HepG2 (cell line): ENCODE data around the gene E2F3. TPM values are rescaled to one million over a fixed set of nuclear protein-coding genes. Genes with fewer than 3 reads are reported as not detected.

ENCODE experiments used
- AKAP8 ChIP-seq: sonication (generic); formaldehyde crosslinking; IDR thresholded peaks from 2 replicates; pipeline ENCODE4 v1.5.1; 2020; ENCODE audit warnings: mild to moderate bottlenecking, missing genetic modification reagents
- BCL6 ChIP-seq: IDR thresholded peaks from 2 replicates; pipeline ENCODE4 v1.6.1; 2016; ENCODE audit warnings: missing genetic modification reagents, missing compliant biosample characterization
- GABPB1 ChIP-seq: IDR thresholded peaks from 2 replicates; pipeline ENCODE4 v1.6.1; 2016; ENCODE audit warnings: mild to moderate bottlenecking, missing genetic modification reagents, moderate library complexity, missing compliant biosample characterization
- HDAC6 ChIP-seq: fragments of 200-600 bp; sonication (generic); IDR thresholded peaks from 2 replicates; pipeline ENCODE4 v1.7.0; 2017; ENCODE audit warnings: mild to moderate bottlenecking, antibody characterized with exemption, low read length, low read depth
- HOMEZ ChIP-seq: IDR thresholded peaks from 2 replicates; pipeline ENCODE4 v1.6.1; 2016; ENCODE audit warnings: low read depth
- IRF2 ChIP-seq: IDR thresholded peaks from 2 replicates; pipeline ENCODE4 v1.6.1; 2018; ENCODE audit warnings: missing genetic modification reagents, missing compliant biosample characterization
- POLR2AphosphoS2 ChIP-seq: IDR thresholded peaks from 2 replicates; pipeline ENCODE4 v1.6.1; 2011; ENCODE audit warnings: low read depth, low read length, improper control_type of control experiment
- SALL2 ChIP-seq: sonication (generic); formaldehyde crosslinking; IDR thresholded peaks from 2 replicates; pipeline ENCODE4 v1.8.1; 2023; ENCODE audit warnings: mild to moderate bottlenecking, missing genetic modification reagents, inconsistent platforms
- SIN3B ChIP-seq: fragments of 150-350 bp; IDR thresholded peaks from 2 replicates; pipeline ENCODE4 v1.6.1; 2014; ENCODE audit warnings: low read length
- TBP ChIP-seq: sonication (generic); formaldehyde crosslinking; IDR thresholded peaks from 2 replicates; pipeline ENCODE4 v1.5.0; 2020; ENCODE audit warnings: missing genetic modification reagents
- ZBTB21 ChIP-seq: sonication (generic); formaldehyde crosslinking; IDR thresholded peaks from 2 replicates; pipeline ENCODE4 v1.4.0; 2020; ENCODE audit warnings: missing genetic modification reagents
- ZFP91 ChIP-seq: sonication (generic); formaldehyde crosslinking; IDR thresholded peaks from 2 replicates; pipeline ENCODE4 v1.9.0; 2022; ENCODE audit warnings: missing genetic modification reagents, mild to moderate bottlenecking, borderline replicate concordance
- ZNF547 ChIP-seq: sonication (generic); formaldehyde crosslinking; IDR thresholded peaks from 2 replicates; pipeline ENCODE4 v1.5.1; 2020; ENCODE audit warnings: mild to moderate bottlenecking, missing genetic modification reagents
- ZNF563 ChIP-seq: sonication (generic); formaldehyde crosslinking; IDR thresholded peaks from 2 replicates; pipeline ENCODE4 v1.8.0; 2022; ENCODE audit warnings: mild to moderate bottlenecking, moderate library complexity, missing genetic modification reagents
- ZNF772 ChIP-seq: sonication (generic); formaldehyde crosslinking; IDR thresholded peaks from 2 replicates; pipeline ENCODE4 v1.5.0; 2020; ENCODE audit warnings: mild to moderate bottlenecking, missing genetic modification reagents
- ZNF891 ChIP-seq: sonication (generic); formaldehyde crosslinking; IDR thresholded peaks from 2 replicates; pipeline ENCODE4 v1.5.0; 2020; ENCODE audit warnings: mild to moderate bottlenecking, missing genetic modification reagents
- polyA plus RNA-seq, 8 experiments: library from polyadenylated mRNA; depleted of rRNA in 3 of 8; stranded (reverse) in 7 of 8; unstranded in 1 of 8; fragments of >200 nt; fragmentation: Illumina TruSeq in 4 of 8; extraction: Trizol in 4 of 8; gene quantifications; 2 replicates each; pipeline versions ENCODE4 v1.2.1 to v1.2.3, GENCODE V29; 2011 to 2016; ENCODE audit warnings: low read depth in 4 of 8, missing spikeins in 1 of 8, mixed read lengths in 1 of 8; ENCODE audit not compliant: insufficient read depth in 1 of 8
- total RNA-seq, 5 experiments: library from RNA; depleted of rRNA; stranded (reverse); fragments of >200 nt; fragmentation: Illumina TruSeq; extraction: Trizol; gene quantifications; 2 replicates each; pipeline ENCODE4 v1.2.3, GENCODE V29; 2016; ENCODE audit warnings: low read depth in 1 of 5
- TF ChIP-seq, protein P1 (sequence below): sonication (generic); formaldehyde crosslinking; IDR thresholded peaks from 2 replicates; pipeline ENCODE4 v1.4.0; 2020; ENCODE audit warnings: missing genetic modification reagents
- TF ChIP-seq, protein P2 (sequence below): IDR thresholded peaks from 2 replicates; pipeline ENCODE4 v1.6.1; 2016; ENCODE audit warnings: missing compliant biosample characterization, missing genetic modification reagents, borderline replicate concordance
- TF ChIP-seq, protein P3 (sequence below): sonication (generic); formaldehyde crosslinking; IDR thresholded peaks from 2 replicates; pipeline ENCODE4 v1.8.1; 2023; ENCODE audit warnings: mild to moderate bottlenecking, moderate library complexity, missing genetic modification reagents

E2F3 gene
- total and polyA plus RNA-seq, 2 of the 13 experiments (the other 11 are each of a cell fraction or from before 2014, with no cell fraction given) = 8.5 to 12.7 TPM

- TF ChIP-seq, protein P1, sequence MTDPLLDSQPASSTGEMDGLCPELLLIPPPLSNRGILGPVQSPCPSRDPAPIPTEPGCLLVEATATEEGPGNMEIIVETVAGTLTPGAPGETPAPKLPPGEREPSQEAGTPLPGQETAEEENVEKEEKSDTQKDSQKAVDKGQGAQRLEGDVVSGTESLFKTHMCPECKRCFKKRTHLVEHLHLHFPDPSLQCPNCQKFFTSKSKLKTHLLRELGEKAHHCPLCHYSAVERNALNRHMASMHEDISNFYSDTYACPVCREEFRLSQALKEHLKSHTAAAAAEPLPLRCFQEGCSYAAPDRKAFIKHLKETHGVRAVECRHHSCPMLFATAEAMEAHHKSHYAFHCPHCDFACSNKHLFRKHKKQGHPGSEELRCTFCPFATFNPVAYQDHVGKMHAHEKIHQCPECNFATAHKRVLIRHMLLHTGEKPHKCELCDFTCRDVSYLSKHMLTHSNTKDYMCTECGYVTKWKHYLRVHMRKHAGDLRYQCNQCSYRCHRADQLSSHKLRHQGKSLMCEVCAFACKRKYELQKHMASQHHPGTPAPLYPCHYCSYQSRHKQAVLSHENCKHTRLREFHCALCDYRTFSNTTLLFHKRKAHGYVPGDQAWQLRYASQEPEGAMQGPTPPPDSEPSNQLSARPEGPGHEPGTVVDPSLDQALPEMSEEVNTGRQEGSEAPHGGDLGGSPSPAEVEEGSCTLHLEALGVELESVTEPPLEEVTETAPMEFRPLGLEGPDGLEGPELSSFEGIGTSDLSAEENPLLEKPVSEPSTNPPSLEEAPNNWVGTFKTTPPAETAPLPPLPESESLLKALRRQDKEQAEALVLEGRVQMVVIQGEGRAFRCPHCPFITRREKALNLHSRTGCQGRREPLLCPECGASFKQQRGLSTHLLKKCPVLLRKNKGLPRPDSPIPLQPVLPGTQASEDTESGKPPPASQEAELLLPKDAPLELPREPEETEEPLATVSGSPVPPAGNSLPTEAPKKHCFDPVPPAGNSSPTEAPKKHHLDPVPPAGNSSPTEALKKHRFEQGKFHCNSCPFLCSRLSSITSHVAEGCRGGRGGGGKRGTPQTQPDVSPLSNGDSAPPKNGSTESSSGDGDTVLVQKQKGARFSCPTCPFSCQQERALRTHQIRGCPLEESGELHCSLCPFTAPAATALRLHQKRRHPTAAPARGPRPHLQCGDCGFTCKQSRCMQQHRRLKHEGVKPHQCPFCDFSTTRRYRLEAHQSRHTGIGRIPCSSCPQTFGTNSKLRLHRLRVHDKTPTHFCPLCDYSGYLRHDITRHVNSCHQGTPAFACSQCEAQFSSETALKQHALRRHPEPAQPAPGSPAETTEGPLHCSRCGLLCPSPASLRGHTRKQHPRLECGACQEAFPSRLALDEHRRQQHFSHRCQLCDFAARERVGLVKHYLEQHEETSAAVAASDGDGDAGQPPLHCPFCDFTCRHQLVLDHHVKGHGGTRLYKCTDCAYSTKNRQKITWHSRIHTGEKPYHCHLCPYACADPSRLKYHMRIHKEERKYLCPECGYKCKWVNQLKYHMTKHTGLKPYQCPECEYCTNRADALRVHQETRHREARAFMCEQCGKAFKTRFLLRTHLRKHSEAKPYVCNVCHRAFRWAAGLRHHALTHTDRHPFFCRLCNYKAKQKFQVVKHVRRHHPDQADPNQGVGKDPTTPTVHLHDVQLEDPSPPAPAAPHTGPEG = no peak
- peak; percentile 64; the same call in 1 of the 2 replicates for TF ChIP-seq BCL6 (CRISPR knock-in tag)
- TF ChIP-seq SALL2 = peak; percentile 43; the same call in 1 of the 2 replicates
- peak; percentile 70 for TF ChIP-seq HOMEZ (CRISPR knock-in tag)
- peak; percentile 48 for TF ChIP-seq ZFP91 (CRISPR knock-in tag)
- TF ChIP-seq AKAP8 (CRISPR knock-in tag) = peak; percentile 81
- TF ChIP-seq TBP = no peak
- TF ChIP-seq ZNF772 = no peak
- no peak; the same call in 1 of the 2 replicates for TF ChIP-seq ZNF547
- TF ChIP-seq GABPB1 (CRISPR knock-in tag) = peak; percentile 89
- no peak for TF ChIP-seq HDAC6
- peak; percentile 20; the same call in 1 of the 2 replicates for TF ChIP-seq ZNF563
- no peak for TF ChIP-seq SIN3B
- no peak for TF ChIP-seq POLR2AphosphoS2
- TF ChIP-seq IRF2 (CRISPR knock-in tag) = peak; percentile 71
- TF ChIP-seq ZNF891 (CRISPR knock-in tag) = no peak
- TF ChIP-seq ZBTB21 (CRISPR knock-in tag) = 0 out of 2 replicates have a peak, but pooled peaks have one; percentile 32
- TF ChIP-seq, protein P2, sequence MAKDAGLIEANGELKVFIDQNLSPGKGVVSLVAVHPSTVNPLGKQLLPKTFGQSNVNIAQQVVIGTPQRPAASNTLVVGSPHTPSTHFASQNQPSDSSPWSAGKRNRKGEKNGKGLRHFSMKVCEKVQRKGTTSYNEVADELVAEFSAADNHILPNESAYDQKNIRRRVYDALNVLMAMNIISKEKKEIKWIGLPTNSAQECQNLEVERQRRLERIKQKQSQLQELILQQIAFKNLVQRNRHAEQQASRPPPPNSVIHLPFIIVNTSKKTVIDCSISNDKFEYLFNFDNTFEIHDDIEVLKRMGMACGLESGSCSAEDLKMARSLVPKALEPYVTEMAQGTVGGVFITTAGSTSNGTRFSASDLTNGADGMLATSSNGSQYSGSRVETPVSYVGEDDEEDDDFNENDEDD (CRISPR knock-in tag) = peak; percentile 86
- TF ChIP-seq, protein P3, sequence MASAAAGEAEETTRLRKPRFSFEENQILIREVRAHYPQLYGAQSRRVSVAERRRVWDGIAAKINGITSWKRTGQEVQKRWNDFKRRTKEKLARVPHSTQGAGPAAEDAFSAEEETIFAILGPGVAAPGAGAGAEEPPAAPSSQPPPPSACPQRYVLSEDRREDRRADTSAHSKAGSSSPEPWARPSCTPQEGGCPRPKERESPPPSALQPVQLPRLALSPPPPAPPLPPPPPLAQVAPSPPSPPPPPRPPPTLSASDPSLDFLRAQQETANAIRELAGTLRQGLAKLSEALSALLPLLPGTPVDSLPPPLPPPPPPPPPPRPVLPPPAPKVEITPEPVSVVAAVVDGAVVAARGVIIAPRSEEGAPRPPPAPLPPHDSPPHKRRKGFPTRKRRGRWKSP (CRISPR knock-in tag) = no peak
These were observed 1.5 kb downstream of the E2F3 start (continued) for GRCh38 chr6:20403070-20403765.
